NCI-H345 (cell line): ENCODE measurements around the gene GAR1.
"Not testable (repeated sequence)": the region's sequence is repeated elsewhere in the genome, so short reads cannot be mapped to it uniquely, and the experiment has no call there.

ENCODE experiments used
- DNase-seq: peaks from one replicate; lab custom pipeline; 2025; lab: John Stamatoyannopoulos, UW

GAR1 gene

DNA sequence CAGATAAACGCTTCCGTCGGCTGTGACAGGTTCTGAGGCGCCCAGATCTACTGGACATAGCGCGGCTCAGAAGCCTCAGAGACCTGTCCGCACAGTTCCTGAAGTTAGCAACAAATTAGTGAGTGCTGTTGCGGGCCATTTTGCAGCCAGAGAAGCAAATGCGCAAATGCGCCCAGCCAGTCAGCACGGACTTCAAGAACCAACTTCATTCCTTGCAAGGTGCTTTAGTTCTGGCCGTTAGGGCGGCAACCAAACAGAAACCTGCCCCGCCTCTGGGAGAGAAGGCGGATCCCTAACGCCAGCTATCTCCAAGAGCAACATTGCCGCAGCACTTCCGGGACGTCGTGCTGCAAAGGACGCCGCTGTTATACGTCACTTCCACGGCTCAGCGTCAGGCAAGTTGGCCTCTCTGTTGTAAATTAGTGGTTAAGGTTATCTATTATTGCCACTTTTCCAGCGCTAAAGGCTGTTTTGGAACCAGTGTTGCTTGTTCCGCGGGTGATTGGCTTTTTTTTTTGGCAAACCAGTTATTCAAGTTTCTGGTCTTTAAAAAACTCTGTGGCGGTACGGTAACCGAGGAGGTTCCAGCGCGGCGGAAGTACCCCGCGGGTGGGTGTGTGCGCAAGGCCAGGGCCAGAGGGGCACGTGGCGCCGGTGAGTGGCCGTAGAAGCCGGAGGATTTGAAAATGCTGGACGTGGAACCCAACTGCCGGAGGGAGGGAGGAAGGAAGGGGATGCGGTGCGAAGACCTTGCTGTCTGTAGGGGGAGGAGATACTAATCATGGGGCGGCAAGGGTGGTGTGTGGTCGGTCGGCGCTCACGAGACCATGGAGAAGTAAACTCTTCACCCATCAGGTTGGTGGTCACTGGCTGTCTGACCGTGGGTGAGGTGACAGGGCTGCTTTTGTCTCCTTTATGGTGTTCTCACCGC is at the start of gene GAR1:
GAR1 (plus strand) TSS at position 612 of the 931 bp plus-strand sequence. CDS start 403 bp downstream, outside the sequence.
- DNase-seq, result peak; percentile 89

DNA sequence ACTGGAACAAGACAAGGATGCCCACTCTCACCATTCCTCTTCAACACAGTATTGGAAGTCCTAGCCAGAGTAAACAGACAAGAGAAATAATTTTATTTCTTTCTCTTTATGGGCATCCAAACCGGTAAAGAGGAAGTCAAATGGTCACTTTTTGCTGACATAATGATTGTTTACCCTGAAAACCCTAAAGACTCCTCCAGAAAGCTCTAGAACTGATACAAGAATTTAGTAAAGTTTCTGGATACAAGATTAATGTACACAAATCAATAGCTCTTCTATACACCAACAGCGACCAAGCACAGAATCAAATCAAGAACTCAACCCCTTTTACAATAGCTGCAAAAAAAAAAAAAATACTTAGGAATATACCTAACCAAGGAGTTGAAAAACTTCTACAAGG is 33.5 kb upstream of the GAR1 start:
- not testable (repeated sequence) for DNase-seq

DNA sequence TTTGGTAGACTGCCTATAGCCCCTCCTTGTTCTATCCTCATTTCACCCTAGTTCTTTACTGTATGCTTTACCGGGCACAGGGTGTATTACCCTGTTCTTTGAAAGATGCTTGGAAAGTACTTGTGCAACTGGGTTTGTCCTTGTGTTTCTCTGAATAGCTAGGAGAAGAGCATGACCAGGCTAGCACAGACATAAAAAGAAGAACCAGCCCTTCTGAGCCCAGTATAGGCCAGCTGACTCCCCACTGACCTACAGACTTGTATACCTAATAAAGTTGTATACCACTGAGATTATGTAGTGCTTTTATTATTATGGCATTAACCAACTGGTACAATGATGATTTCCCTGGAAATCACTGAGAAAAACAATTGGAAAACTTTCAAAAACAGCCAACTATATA is 28.7 kb upstream of the GAR1 start:
- DNase-seq, result no peak

DNA sequence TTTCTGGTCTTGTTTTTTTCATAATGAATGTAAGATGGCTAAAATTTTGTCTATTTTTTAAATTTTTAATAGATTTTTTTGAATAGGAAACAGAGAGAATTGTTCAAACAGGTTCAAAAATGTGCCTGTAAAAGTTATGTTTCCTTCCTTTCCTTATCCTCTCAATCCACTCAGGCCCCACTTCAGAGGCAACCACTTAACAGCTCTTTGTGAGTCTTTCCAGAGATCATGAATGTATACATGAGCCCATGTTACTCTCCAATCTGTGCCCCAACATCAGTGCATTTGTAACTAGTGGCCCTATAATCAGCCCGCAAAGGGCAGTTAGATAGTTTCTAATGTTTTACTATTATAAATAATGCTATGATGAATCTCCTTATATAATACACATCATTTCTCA is 27.8 kb upstream of the GAR1 start:
- no peak for DNase-seq

DNA sequence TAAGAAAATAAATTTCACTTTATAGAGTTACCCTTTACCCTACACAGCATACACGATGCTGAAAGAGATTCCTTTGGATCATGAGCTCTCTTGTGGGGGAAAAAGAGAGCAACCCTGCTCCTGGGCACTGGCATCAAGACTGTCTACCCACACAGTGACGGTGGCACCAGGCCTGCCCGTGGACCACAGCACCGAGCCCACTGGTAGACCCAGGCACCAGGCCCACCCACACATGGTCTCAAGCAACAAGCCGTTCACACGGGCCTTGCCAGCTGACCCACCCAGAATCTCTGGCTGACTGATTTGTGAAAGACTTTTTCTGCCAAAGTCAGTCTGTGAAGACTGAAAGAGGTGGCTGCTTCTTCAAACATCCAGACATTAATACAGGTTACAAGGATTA is 20.5 kb upstream of the GAR1 start:
- DNase-seq, result no peak

DNA sequence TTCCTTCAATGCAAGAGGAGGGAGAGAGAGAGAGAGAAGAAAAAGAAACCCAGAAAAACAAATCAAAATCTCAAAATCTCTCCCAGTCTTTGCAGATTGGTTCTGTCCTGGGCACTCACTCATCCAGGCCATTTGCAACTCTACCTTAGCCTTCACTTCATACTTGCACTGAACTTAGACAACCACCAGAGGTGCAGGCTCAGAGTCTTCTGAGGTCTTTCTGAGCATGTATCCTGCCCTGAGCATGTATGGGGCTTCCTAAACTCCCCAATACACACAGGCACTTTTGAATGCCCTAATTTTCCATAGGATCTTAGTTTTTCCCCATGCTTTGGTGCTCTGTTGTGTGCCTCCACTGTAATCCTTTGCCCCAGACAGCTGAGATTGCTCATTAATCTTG is 16.7 kb upstream of the GAR1 start:
- no peak for DNase-seq

DNA sequence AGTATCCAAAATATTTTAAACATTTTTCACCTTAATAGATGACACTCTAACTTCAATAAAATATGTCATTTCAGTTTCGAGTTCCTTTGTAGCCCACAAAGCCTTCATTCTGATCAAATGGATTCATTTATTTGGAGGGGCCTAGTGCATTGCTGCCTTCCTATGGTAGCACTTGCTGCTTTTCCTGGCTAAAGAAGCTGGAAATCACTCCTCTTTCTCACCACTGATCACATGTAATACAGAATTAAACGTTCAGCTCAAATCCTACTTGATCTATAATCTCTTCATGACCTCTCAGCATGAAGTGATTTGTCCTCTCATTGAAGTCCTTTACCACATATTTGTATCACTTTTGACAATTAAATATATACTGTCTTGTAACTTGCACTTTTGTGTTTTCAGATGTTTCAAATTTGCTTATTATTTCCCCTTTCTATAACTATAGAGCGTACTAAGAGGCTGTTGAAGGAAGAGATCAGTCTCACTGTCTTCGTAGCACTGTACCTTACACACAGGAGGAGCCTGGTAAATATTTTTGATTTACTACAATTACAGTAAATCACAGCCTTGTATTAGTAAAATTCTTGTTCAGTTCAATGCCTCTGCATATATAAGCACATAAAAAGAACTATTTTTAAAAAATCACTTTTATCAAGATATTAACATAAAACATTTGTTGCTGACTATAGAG is 14.3 kb upstream of the GAR1 start:
- no peak for DNase-seq

DNA sequence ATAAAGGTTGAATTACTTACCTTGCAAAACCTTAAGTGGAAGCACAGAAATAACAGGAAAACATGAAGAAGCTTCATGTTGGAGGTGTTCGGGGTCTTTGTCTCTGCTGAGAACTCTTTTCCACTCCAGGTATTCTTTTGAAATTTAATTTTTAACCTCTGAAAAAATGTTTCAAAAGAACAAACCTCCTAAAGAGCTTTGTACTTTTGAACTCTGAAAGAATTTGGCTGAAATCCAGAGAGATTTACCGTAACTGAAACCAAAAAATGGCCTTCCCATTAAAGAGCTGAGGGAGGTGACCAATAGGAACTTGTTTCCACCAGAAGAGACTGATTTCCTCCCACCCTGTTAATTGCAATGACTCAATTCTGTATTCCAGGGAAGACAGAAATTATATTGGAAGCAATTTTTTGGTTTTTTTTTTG is 13.7 kb upstream of the GAR1 start, which contains the start of gene CFI:
CFI (minus strand) TSS at position 105 of the 425 bp plus-strand sequence; CDS start at position 77, 28 bp downstream.
- DNase-seq, result no peak

DNA sequence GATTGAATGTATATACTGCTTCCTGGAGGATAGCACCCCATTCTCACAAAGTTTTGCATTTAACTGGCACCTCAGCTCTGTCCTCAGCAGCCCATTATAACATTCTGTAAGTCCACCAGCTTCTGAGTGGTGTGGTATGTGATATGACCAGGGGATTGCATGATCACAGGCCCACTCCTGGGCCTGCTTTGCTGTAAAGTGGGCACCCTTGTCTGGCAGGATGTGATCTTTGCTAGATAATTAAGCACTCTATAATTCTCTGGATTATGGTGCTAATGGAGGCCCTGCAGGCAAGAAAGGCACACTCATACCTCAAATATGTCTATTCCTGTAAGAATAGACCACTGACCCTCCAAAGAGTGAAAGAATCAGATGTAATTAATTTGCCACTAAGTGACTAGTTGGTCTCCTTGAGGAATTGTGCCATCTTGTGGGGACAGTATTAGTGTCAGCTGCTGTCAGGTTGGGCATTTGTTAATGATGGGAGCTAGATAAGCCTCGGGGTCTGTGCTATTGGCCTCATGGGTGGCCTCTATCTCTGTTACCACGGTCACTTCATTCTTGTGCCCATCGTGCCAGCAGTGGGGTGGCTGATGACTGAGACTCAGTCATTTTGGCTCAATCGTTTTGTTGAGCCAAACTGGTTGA is 11.5 kb upstream of the GAR1 start:
- DNase-seq, result peak; percentile 13

DNA sequence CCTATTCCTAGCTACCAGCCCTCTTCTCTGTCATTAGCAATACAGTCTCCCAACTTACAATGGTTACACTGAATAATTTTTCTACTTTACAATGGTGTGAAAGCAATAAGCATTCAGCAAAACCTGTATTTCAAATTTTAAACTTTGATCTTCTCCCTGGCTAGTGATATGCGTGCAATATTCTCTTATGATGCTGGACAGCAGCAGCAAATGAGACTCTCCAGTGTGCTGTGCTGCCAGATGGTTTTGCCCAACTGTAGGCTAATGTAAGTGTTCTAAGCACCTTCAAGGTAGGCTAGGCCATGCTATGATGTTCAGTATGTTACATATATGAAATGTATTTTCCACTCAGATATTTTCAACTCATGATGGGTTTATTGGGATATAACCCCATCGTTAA is 5.9 kb upstream of the GAR1 start:
- DNase-seq, result no peak

DNA sequence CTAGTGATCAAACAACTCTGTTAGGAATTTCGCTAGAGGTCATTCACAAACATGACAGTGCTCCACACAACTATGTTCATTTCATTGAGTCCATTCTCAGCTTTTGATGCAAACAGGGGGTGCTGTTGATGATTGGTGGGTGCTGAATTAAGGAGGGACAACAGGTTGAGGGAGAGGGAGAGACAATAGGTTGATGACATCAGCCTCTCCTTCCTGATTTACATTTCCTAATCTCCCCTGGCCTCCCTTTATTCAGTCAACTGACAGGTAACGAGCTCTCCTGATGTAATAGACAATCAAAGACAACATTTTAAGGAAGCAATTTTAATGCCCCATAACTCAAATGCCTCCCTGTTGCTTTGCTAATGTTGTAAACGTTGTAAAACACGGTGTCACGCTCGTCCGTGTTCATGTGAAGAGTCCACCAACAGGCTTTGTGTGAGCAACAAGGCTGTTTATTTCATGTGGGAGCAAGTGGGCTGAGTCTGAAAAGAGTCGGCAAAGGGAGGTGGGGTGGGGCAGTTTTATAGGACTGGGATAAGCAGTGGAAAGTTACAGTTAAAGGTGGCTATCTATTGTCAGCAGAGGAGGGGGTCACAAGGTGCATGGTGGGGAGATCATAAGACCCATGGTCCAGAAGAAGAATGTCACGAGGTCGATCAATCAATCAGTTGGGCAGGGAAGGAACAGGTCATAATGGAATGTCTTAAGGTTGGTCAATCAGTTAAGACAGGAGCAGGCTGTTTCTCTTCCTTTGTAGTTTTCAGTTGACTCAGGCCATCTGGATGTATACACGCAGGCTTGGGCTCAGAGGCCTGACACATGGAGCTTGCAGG is 4.8 kb upstream of the GAR1 start:
- no peak for DNase-seq

DNA sequence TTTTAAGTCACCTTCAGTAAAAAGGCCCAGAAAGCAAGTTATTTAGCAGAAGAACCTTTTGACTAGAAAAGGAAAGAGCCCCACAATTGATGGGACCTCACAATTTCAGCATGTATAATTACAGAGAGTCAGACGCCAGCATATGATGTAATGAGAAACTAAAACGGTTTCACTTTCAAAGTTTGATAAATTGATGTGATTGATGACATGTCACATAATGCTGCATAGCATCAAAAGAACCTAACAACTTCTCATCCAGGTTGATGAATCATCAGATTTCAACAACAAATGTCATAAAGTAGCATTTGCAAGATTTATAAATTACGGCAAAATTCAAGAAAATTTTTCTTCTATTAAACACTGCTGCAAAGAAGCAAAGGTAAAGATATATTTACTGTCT is 3.9 kb upstream of the GAR1 start:
- DNase-seq, result no peak

DNA sequence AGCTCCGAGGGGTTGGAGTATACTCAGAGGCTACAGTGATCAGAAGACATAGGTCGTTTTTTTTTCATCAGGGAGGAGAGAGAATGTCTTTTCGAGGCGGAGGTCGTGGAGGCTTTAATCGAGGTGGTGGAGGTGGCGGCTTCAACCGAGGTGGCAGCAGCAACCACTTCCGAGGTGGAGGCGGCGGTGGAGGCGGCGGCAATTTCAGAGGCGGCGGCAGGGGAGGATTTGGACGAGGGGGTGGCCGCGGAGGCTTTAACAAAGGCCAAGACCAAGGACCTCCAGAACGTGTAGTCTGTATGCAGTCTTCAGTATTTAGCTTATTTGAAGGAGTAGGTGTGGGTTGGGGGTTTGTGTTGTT is 500 bp downstream of the GAR1 start:
- no peak for DNase-seq

DNA sequence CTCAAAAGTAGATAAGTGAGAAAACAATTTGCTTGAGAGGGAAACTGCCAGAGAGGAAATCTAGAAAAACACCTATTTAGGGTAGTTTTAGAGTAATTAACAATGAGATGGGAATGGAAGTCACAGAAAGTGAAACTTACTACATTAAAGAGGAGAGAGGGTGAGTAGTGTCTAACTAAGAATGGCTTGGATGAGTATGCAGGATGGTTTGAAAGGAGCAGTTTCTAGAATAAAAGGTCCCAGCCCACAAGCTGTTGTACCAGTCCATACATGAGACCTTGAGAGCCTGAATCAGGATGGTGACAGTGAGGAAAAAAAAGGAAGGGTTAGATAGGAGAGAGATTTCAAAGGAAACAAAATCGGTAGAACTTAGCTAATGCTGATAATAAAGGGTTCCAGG is 1.3 kb downstream of the GAR1 start:
- DNase-seq, result no peak

DNA sequence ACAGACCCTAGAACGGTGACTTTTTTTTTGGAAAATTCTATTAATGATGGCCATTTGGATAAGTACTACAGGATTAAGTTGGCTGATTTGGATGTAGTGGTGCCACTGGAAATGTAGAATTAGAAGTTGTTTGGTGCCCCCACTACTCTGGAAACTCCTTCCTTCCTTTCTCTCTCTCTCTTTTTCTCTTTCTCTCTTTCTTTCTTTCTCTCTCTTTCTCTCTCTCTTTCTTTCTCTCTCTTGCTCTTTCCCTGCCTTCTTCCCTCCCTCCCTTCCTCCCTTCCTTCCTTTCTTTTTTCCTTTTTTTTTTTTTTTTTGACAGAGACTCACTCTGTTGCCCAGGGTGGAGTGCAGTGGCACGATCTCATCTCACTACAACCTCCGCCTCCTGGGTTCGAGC is 2.7 kb downstream of the GAR1 start:
- DNase-seq, result no peak

DNA sequence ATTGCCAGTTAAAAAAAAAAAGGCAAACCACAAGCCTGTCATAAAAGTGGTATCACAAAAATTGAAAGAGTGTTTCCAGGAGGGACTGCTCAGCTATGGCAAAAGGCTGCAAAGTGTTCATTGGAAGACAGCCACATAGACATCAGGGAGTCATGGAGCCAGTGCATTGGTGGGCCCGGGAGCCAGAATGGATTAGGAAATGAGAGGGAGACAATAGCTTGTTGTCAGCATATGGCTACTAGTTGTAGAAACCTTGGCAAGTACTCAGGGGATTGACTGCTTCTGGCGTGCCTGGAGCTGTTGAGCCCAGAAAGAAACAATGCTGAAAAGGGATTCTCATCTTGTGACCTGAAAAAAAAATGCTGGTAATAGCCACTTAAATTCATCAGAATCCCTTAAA is 5.0 kb downstream of the GAR1 start:
- DNase-seq, result no peak

DNA sequence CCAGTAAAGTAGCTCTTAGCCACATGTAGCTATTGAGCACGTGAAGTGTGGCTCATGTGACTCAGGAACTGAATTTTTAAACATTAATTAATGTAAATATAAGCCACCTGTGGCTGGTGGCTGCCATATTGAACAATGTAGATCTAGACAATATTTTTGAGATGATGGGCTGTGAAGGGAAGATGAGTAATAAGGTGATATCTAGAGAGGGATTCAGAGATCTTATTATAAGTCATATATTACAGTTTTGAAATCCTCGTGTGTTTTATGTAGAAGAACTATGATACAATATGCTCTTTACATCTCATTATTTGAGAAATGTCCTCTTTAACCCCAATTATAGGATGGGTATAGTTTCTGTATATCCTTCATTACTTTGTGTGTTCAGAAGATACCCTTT is 5.6 kb downstream of the GAR1 start:
- no peak for DNase-seq

DNA sequence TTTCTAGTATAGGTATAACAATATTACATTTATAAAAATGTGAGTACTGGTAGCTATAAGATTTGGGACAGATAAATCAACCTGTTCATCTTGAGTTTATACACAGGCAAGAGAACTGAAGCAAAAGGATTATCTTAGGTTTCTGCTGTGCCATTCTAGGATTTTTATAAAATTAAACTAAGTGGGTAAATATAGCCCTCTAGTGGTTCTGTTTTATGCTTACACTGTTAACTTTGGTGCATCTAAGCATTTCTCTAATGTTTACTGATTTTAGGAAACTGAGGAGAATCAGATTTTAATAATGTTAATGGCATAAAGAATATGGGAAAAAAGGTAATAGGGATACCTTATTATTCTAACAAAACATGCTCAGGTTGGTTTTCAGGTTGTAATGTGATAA is 11.2 kb downstream of the GAR1 start:
- no peak for DNase-seq

DNA sequence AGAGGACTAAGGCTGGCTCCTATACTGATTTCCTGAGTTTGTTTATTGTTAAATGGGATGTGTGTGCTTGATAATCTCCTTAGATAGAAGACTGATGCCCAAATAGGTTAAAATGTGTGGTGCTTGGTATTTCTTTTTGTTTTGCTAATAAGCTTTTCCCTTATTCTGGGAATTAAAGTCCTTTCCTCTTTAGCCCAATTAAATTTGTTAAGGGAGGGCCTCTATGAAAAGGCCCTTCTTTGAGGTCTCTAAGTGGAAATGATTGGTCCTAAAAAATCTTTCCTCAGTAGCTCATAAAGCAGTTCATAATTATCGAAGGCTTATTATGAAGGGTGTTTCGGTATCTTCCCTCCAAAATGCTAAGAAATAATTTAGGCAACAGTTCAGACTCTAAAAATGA is 12.1 kb downstream of the GAR1 start, which contains the start of gene RRH:
RRH (plus strand) TSS at position 301 of the 400 bp plus-strand sequence; CDS start at position 357, 56 bp downstream.
- no peak for DNase-seq

DNA sequence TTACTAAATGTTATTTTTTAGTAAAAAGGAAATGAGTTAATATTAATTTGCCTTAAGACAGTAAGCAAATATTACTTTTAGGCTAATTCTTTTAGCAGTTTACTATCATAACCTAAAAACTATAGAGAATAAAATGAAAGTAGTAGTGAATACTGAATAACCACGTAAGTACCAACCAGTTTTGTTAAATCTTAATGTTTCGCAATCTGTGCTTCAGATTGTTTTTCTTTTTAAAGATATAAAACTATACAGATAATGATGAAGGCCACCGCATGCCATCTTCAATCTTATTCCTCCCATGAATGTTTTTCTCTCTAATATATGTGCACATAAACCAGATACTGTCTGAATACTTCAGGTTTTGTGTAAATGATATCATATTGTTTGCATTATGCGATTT is 18.2 kb downstream of the GAR1 start:
- DNase-seq, result no peak

DNA sequence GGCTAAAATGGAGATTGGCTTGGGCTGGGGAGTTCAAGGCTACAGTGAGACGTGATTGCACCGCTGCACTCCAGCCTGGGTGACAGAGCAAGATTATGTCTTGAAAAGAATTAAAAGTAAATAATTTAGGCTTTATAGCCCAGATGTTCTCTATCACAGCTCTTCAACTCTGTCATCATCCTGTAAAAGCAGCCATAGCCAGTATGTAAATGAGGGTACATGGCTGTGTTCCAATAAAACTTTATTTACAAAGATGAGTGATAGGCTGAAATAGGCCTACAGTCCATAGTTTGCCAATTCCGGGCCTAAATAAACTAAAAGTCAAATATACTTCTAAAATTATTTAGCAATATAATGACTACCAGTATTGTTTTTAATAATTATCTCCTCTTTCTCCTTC is 21.4 kb downstream of the GAR1 start:
- no peak for DNase-seq
